Astrocyte of the cerebellum (primary cell): ENCODE measurements around the gene COG8.
"Not testable (repeated sequence)": the region's sequence is repeated elsewhere in the genome, so short reads cannot be mapped to it uniquely, and the experiment has no call there.

Source experiments
- DNase-seq: peaks from one replicate; pipeline ENCODE4 v3.0.0-alpha.2; 2011; ENCODE audit warnings: low read depth
- H3K4me3 ChIP-seq: 2 replicates; pipeline ENCODE4 v1.5.1; 2011; ENCODE audit warnings: mild to moderate bottlenecking, low read depth, low read length, moderate library complexity
- in situ Hi-C: cut with HindIII; loops from 2 replicates; pipeline ENCODE4 v1.10.0; 2017; ENCODE audit warnings: low sequenced_read_pairs
- TF ChIP-seq, protein P1 (sequence below): IDR thresholded peaks from 2 replicates; pipeline ENCODE4 v1.5.1; 2012; ENCODE audit warnings: low read length, low read depth, moderate library complexity, mild to moderate bottlenecking; ENCODE audit errors: missing control alignments

The COG8 gene

DNA sequence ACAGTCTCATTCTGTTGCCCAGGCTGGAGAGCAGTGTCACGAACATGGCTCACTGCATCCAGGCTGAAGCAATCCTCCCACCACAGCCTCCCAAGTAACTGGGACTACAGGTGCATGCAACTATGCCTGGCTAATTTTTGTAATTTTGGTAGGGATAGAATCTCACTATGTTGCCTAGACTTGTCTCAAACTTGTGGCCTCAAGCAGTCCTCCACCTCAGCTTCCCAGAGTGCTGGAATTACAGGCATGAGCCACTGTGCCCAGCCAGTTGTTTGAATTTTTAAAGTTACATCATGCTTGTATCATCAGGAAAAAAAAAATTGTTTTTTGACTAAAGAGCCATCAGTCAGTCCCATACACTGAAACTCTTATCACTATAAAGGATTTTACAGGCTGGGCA, 45.3 kb downstream of the COG8 start:
- no peak overlapping the region for H3K4me3 ChIP-seq
- in situ Hi-C loops = no loop called here
- TF ChIP-seq, protein P1, sequence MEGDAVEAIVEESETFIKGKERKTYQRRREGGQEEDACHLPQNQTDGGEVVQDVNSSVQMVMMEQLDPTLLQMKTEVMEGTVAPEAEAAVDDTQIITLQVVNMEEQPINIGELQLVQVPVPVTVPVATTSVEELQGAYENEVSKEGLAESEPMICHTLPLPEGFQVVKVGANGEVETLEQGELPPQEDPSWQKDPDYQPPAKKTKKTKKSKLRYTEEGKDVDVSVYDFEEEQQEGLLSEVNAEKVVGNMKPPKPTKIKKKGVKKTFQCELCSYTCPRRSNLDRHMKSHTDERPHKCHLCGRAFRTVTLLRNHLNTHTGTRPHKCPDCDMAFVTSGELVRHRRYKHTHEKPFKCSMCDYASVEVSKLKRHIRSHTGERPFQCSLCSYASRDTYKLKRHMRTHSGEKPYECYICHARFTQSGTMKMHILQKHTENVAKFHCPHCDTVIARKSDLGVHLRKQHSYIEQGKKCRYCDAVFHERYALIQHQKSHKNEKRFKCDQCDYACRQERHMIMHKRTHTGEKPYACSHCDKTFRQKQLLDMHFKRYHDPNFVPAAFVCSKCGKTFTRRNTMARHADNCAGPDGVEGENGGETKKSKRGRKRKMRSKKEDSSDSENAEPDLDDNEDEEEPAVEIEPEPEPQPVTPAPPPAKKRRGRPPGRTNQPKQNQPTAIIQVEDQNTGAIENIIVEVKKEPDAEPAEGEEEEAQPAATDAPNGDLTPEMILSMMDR = no peak
- DNase-seq = no peak

DNA sequence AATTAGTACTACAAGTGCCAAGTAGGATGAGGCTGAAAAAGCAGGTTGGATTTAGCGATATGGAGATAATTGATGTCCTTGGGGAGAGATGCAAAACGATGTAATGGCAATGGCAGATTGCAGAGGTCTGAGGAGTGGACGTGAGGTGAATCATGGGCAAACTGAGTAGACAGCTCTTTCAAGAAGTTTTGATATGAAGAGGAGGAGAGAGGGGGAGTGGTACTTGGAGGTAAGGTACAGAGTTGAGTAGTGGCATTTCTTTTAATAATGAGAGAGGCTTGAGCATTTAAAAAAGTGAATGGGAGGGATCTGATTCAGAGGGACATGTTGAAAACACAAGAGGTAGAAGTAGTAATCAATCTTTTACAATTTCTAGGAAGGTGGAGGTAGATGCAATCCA, 46.0 kb downstream of the COG8 start:
- TF ChIP-seq, protein P1 = no peak
- in situ Hi-C loops = no loop called here
- DNase-seq = no peak
- H3K4me3 ChIP-seq = no peak overlapping the region

DNA sequence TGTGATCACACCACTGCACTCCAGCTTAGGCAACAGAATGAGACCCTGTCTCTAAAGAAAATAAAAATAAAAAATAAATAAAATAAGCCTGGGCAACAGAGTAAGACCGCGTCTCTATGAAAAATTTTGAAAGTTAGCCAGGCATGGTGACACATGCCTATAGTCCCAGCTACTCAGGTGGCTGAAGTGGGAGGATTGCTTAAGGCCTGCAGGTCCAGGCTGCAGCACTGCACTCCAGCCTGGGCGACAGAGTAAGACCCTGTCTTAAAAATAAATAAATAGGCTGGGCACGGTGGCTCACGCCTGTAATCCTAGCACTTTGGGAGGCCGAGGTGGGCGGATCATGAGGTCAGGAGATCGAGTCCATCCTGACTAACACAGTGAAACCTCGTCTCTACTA, 47.7 kb downstream of the COG8 start:
- DNase-seq, in situ Hi-C loops, H3K4me3 ChIP-seq: not testable (repeated sequence)

- in situ Hi-C loops = no loop called here
- DNase-seq = peak; percentile 72
Measured at GRCh38 chr16:69286941-69287713, 52.2 kb downstream of the COG8 start.

GRCh38 chr16:69285240-69285639, 54.1 kb downstream of the COG8 start:
- no peak for DNase-seq
- no peak overlapping the region for H3K4me3 ChIP-seq
- TF ChIP-seq, protein P1 = no peak
- in situ Hi-C loops = no loop called here

More at GRCh38 chr16:69286941-69287713, 52.2 kb downstream of the COG8 start:
- H3K4me3 ChIP-seq = no peak overlapping the region
- TF ChIP-seq, protein P1 = peak; percentile 32

DNA sequence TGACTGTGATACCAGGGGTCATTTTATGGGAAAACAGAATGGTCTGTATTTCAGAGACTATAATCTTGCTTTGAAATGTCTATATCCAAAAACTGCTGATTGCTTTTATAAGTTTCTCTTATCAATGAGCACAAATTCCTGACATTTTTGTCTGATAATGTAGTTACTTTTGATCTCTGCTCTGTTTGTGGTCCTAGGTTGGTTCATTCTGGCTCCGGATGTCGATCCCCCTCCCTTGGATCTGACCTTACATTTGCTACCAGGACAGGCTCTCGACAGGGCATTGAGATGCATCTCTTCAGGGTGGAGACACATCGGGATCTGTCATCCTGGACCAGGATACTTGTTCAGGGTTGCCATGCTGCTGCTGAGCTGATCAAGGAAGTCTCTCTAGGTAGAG, 55.5 kb downstream of the COG8 start:
- in situ Hi-C loops = no loop called here
- TF ChIP-seq, protein P1 = no peak
- H3K4me3 ChIP-seq = no peak overlapping the region
- no peak for DNase-seq

DNA sequence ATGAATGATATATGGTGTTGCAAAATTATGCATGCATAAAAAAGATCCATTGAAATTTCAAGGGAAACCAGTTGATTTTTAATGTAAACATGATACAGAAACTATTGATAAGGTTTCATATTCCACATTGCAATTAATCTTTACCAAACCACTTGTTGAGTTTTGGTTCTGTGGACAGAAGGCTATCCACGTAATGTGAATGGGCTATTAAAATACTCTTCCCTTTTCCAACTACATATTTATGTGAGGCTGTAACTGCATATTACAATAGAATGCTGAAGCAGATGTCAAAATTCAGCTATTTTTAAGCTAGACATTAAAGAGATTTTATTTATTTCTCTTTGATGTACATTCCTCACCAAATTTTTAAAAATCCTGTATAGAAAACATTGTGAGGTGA, 62.0 kb downstream of the COG8 start:
- DNase-seq = no peak
- in situ Hi-C loops = no loop called here
- H3K4me3 ChIP-seq = no peak overlapping the region
- TF ChIP-seq, protein P1 = no peak
